ENCODE data around the gene MAP4.
"Not testable (repeated sequence)": the region's sequence is repeated elsewhere in the genome, so short reads cannot be mapped to it uniquely, and the experiment has no call there.

GRCh38 chr3:47887991-47888390, 128.2 kb downstream of the MAP4 start:
- not testable (repeated sequence) for TF ChIP-seq GABPA (IDR thresholded peaks at IDR 0.05 in 1 of 2, conservative IDR thresholded peaks at IDR 0.05 in 1 of 2); EGR1 (IDR thresholded peaks at IDR 0.05; ENCODE audit: low read depth in 2 of 2)

Measured in liver (tissue), 2 donors.